22Rv1 (cell line): ENCODE data around the gene PNPLA7.

Experiments used
- H3K27ac ChIP-seq: fragments of 450-650 bp; 2 replicates; pipeline ENCODE4 v1.5.1; 2017
- ZFX ChIP-seq: fragments of 450-650 bp; IDR thresholded peaks from 2 replicates; pipeline ENCODE4 v1.6.1; 2017; ENCODE audit warnings: antibody characterized with exemption, borderline replicate concordance
- TF ChIP-seq, protein P1 (sequence below): fragments of 450-650 bp; IDR thresholded peaks from 2 replicates; pipeline ENCODE4 v1.5.1; 2017; ENCODE audit warnings: mild to moderate bottlenecking

The PNPLA7 gene

DNA sequence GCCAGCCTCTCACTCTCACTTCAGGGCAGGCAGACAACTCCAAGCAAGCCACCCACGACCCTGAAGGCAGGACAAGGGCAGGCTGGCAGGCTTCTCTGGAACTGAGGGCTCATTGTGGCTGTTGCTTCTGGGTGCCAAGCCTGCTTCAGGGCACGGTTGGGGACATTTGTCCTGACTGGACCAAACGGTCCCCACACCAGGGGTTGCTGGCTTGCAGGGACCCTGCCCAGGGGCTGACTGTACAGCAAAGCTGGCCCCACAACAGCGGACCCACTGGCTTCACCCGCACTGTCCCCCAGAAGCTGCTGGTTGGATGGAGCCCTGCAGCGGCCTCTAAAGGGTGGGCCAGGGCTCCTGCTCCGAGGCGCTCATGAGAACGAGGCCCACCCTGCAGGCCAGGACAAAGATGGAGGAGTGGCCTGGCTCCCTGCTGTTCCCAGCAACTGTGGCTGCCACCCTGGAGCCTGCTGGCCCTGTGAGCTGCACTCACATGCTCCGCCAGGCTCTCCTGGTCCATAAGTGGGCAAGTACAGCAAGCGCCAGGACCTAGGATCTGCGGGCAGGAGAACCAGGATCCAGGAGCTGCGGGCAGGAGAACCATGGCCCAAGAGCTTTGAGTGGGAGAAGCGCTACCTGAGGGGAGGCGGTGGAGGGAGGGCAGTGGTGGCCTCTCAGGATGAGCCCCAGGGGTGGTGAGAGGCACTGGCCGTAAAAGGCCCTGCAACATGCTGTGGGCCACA, 56.7 kb downstream of the PNPLA7 start:
- TF ChIP-seq ZFX = no peak
- TF ChIP-seq, protein P1, sequence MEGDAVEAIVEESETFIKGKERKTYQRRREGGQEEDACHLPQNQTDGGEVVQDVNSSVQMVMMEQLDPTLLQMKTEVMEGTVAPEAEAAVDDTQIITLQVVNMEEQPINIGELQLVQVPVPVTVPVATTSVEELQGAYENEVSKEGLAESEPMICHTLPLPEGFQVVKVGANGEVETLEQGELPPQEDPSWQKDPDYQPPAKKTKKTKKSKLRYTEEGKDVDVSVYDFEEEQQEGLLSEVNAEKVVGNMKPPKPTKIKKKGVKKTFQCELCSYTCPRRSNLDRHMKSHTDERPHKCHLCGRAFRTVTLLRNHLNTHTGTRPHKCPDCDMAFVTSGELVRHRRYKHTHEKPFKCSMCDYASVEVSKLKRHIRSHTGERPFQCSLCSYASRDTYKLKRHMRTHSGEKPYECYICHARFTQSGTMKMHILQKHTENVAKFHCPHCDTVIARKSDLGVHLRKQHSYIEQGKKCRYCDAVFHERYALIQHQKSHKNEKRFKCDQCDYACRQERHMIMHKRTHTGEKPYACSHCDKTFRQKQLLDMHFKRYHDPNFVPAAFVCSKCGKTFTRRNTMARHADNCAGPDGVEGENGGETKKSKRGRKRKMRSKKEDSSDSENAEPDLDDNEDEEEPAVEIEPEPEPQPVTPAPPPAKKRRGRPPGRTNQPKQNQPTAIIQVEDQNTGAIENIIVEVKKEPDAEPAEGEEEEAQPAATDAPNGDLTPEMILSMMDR = no peak
- H3K27ac ChIP-seq = peak overlapping the region; percentile 37; the same call in 1 of the 2 replicates

DNA sequence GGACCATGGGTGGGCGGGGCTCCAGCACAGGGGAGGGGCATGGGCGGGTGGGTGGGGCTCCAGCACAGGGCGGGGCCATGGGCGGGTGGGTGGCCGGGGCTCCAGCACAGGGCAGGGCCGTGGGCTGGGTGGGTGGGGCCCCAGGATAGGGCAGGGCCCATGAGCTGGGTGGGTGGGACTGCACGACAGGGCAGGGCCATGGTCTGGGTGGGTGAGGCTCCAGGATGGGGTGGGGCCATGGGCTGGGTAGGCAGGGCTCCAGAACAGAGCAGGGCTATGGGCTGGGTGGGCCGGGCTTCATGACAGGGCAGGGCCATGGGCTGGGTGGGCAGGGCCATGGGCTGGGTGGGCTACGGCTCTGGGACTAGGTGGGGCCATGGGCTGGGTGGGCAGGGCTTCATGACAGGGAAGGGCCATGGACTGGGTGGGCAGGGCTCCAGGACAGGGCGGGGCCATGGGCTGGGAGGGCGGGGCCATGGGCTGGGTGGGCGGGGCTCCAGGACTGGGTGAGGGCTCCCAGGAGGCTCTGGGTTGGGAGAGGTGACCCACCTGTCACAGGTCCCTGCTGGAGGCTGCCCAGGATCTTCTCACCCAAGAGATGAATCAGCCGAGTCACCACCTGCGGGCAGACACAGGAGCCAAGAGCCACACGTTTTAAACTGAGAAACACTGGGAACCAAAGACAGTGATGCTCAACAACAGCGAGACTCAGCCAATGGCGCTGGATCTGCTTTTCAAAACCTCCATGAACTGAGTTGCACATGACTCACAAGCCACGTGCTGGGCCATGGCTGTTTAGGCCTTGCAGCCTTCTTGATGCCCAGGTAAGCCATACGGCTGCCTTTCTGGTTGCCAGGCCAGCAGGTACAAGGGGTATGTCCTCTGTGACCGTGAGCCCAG, 57.5 kb downstream of the PNPLA7 start:
- TF ChIP-seq, protein P1 = no peak
- no peak for TF ChIP-seq ZFX
- H3K27ac ChIP-seq = peak overlapping the region; percentile 37; the same call in 1 of the 2 replicates

DNA sequence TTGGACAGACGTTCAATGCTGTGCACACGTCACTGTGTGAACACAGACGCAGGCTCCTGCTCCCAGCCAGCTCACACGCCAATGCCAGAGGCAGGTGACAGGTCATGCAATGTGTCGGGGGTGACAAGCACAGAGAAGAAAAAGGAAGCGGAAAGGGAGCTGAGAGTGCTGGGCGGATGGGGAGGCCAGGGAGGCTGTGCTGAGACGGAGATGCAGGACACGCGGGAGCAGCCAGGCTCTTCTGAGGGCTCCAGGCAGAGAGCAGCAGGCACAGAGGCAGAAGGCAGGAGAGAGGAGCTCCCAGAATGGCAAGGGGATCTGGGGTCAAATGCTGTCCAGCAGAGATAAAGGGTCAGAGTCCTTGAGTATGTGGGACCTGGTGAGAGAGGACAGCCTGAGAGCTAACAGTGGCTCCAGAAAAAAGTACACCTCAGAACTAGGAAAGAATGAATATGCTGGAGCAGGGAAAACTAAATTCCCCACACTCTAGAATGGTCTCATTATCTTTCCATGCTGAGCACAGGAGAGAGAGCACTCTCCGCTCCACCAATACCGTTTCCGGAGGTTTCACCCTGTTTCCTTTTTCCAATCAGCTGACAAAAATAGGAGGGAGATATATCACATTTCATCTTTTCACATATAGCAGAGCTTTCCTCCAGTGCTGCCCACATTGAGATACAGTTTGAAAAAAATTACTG, 58.3 kb downstream of the PNPLA7 start:
- no peak overlapping the region for H3K27ac ChIP-seq
- TF ChIP-seq ZFX = no peak
- TF ChIP-seq, protein P1 = no peak

DNA sequence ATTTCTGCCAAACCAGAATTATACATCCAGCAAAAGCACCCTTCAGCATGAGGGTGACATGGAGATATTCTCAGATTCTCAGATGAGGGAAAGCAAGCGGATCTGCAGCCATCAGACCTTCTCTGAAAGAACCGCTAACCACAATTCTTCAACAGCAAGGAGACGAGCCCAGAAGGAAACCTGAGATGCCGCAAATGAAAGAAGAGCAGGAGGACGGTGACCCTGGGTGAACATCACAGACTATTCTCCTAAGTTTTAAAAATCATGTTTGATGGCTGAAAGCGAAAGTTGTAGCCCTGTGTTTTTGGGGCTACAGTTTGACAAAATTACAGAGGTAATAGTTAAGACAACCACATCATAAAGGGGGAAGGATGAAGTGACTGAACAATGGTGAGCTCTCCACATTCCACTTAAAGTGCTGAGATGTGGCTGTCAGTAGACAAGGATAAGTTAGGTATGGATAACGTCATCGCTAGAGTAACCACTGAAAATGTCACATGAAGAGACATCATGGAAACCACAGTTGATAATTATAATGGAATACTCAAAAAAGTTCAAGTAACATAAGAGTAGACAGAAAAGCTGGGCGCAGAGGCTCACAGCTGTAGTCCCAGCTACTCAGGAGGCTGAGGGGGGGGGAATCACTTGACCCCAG, 59.5 kb downstream of the PNPLA7 start:
- no peak for TF ChIP-seq ZFX
- H3K27ac ChIP-seq = no peak overlapping the region

DNA sequence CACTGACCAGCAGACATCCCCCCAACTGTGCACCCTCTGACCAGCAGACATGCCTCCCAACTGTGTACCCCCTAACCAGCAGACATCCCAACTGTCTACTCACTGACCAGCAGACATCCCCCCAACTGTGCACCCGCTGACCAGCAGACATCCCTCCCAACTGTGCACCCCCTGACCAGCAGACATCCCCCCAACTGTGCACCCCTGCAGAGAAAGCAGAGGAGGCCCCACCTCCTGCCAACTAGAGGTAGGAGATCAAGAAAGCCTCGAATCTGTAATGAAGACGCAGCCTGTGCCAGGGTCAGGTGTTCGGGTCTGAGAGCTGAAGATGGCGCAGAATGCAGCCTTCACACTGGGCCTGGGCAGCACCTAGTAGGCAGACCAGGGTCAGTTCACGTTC, 61.3 kb downstream of the PNPLA7 start:
- no peak overlapping the region for H3K27ac ChIP-seq
- TF ChIP-seq, protein P1 = no peak
- TF ChIP-seq ZFX = no peak

DNA sequence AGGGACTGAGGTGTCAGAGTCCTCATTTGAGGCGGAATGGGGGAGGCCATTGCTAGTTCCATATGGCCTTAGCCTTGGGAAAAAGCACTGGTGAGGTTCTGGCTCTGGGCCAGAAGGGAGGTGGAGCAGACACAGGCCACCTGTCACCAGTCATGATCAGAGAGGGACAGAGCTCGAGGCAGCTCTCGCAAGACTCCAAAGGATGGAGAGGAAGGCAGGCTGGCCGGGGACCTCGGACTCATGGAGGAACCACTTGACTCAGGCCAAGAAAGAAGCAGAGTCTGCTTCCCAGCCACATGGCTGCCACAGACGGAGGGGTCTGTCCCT, 61.9 kb downstream of the PNPLA7 start:
- TF ChIP-seq, protein P1 = no peak
- no peak for TF ChIP-seq ZFX
- no peak overlapping the region for H3K27ac ChIP-seq
